A172 (cell line): ENCODE measurements around the gene BLOC1S2. TPM values are rescaled to one million over a fixed set of nuclear protein-coding genes. Genes with fewer than 3 reads are reported as not detected.

Source experiments
- total RNA-seq: library from RNA; depleted of rRNA; stranded (reverse); fragments of >200 nt; shearing (Covaris generic); gene quantifications from 2 replicates; pipeline ENCODE4 v1.2.3, GENCODE V29; 2014; rRNA removed

Gene BLOC1S2
- total RNA-seq, 1 experiment from 2014 or later = 127 TPM

Other genes starting within 250 kb of the BLOC1S2 start
- not detected in 2 replicates for gene CPN1, start 204.8 kb downstream of the BLOC1S2 start, total RNA-seq
- 63.0 and 72.1 TPM in 2 replicates for gene ERLIN1, start 100.7 kb downstream of the BLOC1S2 start, total RNA-seq
- 44.8 and 51.1 TPM in 2 replicates for gene CHUK, start 57.1 kb downstream of the BLOC1S2 start, total RNA-seq
- gene CWF19L1, start 19.0 kb downstream of the BLOC1S2 start, total RNA-seq = 47.1 and 54.3 TPM in 2 replicates
- not detected in 2 replicates for gene PKD2L1, start 43.5 kb upstream of the BLOC1S2 start, total RNA-seq
- gene SCD, start 60.6 kb upstream of the BLOC1S2 start, total RNA-seq = 249 and 398 TPM in 2 replicates
- gene WNT8B, start 176.3 kb upstream of the BLOC1S2 start, total RNA-seq = not detected in 2 replicates
- gene SEC31B, start 233.2 kb upstream of the BLOC1S2 start, total RNA-seq = 1.4 TPM in 2 replicates
- gene NDUFB8, start 243.2 kb upstream of the BLOC1S2 start, total RNA-seq = 152 and 197 TPM in 2 replicates
- 6.2 and 10.1 TPM in 2 replicates for gene HIF1AN, start 249.3 kb upstream of the BLOC1S2 start, total RNA-seq